ENCODE results near the gene KCNJ8.

KCNJ8 gene
- long read RNA-seq, result 0 reads

DNA sequence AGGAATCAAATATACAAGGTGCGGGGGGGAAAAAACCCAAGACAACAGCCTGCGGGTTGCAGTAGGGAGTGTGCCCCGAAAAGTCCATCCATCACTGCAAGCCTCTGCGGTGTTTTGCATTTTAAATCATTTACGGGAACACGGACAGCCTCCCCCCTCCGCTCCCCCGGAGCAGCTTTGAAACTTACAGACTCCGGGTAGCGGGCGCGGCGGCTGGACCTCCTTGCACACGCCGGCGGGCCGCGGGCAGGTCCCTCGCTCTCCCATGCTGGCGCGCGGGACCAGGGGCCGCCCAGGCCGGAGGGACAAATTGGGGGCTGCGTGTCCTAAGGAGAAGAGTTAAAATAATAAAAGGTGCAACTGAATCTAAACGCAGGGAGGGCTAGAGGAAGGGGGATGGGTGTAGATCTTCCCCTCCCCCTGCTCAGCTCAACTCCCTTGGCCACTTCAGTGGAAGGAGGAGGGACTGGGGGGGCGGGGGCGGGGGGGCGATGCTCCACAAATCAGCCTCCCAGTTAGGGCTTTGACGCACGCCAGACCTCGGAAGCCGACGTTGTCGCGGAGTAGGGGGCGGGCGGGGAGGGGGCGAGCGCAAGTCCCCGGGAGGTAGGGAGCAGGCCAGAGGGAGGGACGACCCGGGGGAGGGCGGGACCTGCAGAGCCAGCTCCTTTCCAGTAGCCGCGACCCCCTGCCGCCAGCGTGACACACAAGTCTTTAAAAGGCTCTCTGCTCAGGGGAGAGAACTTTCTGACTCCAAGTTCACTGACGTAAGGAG is at the start of gene KCNJ8:
TSS of gene KCNJ8 (minus strand) at position 349 of the 775 bp plus-strand sequence. CDS start 1,090 bp downstream, outside the sequence.
- DNase-seq (ENCODE audit: low read depth in 1 of 2, low spot score in 1 of 2), result no peak
- H3K4me3 ChIP-seq (replicated peaks; ENCODE audit: insufficient read depth, low read length), result no peak within 1 kb of the TSS
- H3K27ac ChIP-seq (replicated peaks), result no peak within 1 kb of the TSS
- H3K27me3 ChIP-seq (ENCODE audit: insufficient read depth, poor library complexity, severe bottlenecking), result peaks cover 36% of the 10 kb centered on the region
- TF ChIP-seq, protein P1, sequence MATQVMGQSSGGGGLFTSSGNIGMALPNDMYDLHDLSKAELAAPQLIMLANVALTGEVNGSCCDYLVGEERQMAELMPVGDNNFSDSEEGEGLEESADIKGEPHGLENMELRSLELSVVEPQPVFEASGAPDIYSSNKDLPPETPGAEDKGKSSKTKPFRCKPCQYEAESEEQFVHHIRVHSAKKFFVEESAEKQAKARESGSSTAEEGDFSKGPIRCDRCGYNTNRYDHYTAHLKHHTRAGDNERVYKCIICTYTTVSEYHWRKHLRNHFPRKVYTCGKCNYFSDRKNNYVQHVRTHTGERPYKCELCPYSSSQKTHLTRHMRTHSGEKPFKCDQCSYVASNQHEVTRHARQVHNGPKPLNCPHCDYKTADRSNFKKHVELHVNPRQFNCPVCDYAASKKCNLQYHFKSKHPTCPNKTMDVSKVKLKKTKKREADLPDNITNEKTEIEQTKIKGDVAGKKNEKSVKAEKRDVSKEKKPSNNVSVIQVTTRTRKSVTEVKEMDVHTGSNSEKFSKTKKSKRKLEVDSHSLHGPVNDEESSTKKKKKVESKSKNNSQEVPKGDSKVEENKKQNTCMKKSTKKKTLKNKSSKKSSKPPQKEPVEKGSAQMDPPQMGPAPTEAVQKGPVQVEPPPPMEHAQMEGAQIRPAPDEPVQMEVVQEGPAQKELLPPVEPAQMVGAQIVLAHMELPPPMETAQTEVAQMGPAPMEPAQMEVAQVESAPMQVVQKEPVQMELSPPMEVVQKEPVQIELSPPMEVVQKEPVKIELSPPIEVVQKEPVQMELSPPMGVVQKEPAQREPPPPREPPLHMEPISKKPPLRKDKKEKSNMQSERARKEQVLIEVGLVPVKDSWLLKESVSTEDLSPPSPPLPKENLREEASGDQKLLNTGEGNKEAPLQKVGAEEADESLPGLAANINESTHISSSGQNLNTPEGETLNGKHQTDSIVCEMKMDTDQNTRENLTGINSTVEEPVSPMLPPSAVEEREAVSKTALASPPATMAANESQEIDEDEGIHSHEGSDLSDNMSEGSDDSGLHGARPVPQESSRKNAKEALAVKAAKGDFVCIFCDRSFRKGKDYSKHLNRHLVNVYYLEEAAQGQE (IDR thresholded peaks at IDR 0.05; ENCODE audit: insufficient replicate concordance, low read depth), result no peak
- no peak for TF ChIP-seq POLR2AphosphoS5 (IDR thresholded peaks at IDR 0.05; ENCODE audit: low read depth)

DNA sequence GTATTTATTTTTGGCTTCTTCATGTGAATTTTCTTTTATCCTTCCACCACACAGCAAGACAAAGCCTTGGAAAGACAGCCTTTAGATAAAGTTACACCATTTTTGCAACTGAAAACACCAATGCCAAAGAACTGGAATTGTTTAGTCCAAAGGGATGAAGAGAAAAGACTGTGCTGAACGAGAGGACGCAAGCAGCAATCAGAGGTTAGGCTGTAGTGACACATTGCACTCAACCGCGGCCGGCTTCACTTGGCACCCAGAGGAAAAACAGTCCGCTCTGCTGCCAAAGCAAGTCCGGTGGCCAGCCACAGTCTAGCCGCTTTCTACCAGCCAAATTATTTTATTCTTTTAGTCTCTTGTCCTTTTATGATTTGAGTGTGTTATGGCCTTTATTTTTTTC is 49.1 kb upstream of the KCNJ8 start:
- no peak for DNase-seq (ENCODE audit: low read depth in 1 of 2, low spot score in 1 of 2)
- no peak overlapping the region for H3K27ac ChIP-seq (replicated peaks)
- no peaks in the 10 kb centered on the region for H3K27me3 ChIP-seq (ENCODE audit: insufficient read depth, poor library complexity, severe bottlenecking)
- TF ChIP-seq, protein P1 (IDR thresholded peaks at IDR 0.05; ENCODE audit: insufficient replicate concordance, low read depth), result no peak
- TF ChIP-seq, protein P2, sequence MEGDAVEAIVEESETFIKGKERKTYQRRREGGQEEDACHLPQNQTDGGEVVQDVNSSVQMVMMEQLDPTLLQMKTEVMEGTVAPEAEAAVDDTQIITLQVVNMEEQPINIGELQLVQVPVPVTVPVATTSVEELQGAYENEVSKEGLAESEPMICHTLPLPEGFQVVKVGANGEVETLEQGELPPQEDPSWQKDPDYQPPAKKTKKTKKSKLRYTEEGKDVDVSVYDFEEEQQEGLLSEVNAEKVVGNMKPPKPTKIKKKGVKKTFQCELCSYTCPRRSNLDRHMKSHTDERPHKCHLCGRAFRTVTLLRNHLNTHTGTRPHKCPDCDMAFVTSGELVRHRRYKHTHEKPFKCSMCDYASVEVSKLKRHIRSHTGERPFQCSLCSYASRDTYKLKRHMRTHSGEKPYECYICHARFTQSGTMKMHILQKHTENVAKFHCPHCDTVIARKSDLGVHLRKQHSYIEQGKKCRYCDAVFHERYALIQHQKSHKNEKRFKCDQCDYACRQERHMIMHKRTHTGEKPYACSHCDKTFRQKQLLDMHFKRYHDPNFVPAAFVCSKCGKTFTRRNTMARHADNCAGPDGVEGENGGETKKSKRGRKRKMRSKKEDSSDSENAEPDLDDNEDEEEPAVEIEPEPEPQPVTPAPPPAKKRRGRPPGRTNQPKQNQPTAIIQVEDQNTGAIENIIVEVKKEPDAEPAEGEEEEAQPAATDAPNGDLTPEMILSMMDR (IDR thresholded peaks at IDR 0.05; ENCODE audit: insufficient read depth, low read length), result no peak
- no peak for TF ChIP-seq POLR2AphosphoS5 (IDR thresholded peaks at IDR 0.05; ENCODE audit: low read depth)
- no peak for TF ChIP-seq GABPA (IDR thresholded peaks at IDR 0.05; ENCODE audit: low read depth)
- no peak for TF ChIP-seq SPI1 (IDR thresholded peaks at IDR 0.05; ENCODE audit: borderline replicate concordance, low read depth)
- no peak overlapping the region for H3K4me3 ChIP-seq (replicated peaks; ENCODE audit: insufficient read depth, low read length)

DNA sequence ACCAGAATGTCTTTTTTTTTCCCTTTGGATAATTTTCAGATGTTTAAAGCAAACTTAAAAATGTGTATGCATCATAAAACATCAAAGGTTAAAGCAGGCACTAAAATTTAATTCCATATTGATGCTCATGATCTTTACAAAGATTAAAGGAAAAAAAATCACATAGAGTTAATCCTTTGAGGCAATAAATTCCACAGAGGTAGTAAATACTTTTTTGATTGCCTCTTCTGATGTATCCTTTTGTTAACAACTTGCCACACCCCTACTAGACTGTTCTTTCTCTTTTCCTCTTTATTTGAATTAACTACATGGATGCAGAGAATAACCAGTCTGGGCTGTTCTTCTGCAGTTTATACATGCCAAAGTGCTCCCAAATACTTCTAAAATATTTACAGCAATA is 45.2 kb upstream of the KCNJ8 start:
- DNase-seq (ENCODE audit: low read depth in 1 of 2, low spot score in 1 of 2), result no peak
- Histone ChIP-seq H3K27ac (replicated peaks) (no peak overlapping the region), H3K4me3 (replicated peaks; ENCODE audit: insufficient read depth, low read length) (no peak overlapping the region)

DNA sequence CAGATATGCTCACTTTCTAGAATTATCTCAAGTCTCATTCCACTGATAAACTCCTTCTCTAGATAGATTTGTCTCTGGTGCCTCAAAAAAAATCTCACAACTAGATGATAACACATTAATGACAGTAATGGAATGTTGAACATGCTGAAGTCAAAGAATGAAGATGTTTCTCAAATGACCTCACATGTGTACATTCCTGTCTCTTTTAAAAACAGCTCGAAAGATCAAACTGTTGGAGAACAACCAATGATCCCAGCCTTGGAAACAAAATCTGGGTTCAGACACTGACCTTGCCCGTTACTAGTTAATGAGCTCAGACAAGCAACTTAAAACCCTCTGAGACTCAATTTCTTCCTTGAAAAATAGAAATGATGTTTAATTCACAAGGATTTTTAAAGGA is 44.7 kb upstream of the KCNJ8 start:
- no peak overlapping the region for H3K4me3 ChIP-seq (replicated peaks; ENCODE audit: insufficient read depth, low read length)
- no peak for DNase-seq (ENCODE audit: low read depth in 1 of 2, low spot score in 1 of 2)
- no peak for TF ChIP-seq POLR2AphosphoS5 (IDR thresholded peaks at IDR 0.05; ENCODE audit: low read depth)
- TF ChIP-seq, protein P2 (IDR thresholded peaks at IDR 0.05; ENCODE audit: insufficient read depth, low read length), result no peak
- TF ChIP-seq, protein P1 (IDR thresholded peaks at IDR 0.05; ENCODE audit: insufficient replicate concordance, low read depth), result no peak
- no peak for TF ChIP-seq GABPA (IDR thresholded peaks at IDR 0.05; ENCODE audit: low read depth)
- no peak for TF ChIP-seq SPI1 (IDR thresholded peaks at IDR 0.05; ENCODE audit: borderline replicate concordance, low read depth)
- H3K27ac ChIP-seq (replicated peaks), result no peak overlapping the region
- H3K27me3 ChIP-seq (ENCODE audit: insufficient read depth, poor library complexity, severe bottlenecking), result no peaks in the 10 kb centered on the region

More for the DNA sequence above, 45.2 kb upstream of the KCNJ8 start:
- H3K27me3 ChIP-seq (ENCODE audit: insufficient read depth, poor library complexity, severe bottlenecking), result no peaks in the 10 kb centered on the region
- TF ChIP-seq, protein P2 (IDR thresholded peaks at IDR 0.05; ENCODE audit: insufficient read depth, low read length), result no peak
- TF ChIP-seq SPI1 (IDR thresholded peaks at IDR 0.05; ENCODE audit: borderline replicate concordance, low read depth), result no peak
- TF ChIP-seq POLR2AphosphoS5 (IDR thresholded peaks at IDR 0.05; ENCODE audit: low read depth), result no peak

All from HL-60 (cell line).